ENCODE measurements around the gene SLC66A2. TPM values are rescaled to one million over a fixed set of nuclear protein-coding genes. Genes with fewer than 3 reads are reported as not detected.

Gene SLC66A2
- total and polyA plus RNA-seq, 2 of the 13 experiments (the other 11 are each of a cell fraction or from before 2014, with no cell fraction given), result 33.5 to 41.9 TPM

GRCh38 chr18:79934311-79935097 is 16.9 kb downstream of the SLC66A2 start (continued):
- TF ChIP-seq CBX2 (IDR thresholded peaks at IDR 0.05; ENCODE audit: low read depth, low read length) (no peak), CBX2 (CRISPR knock-in tag; IDR thresholded peaks at IDR 0.05; ENCODE audit: low read depth) (no peak), ELF4 (CRISPR knock-in tag; IDR thresholded peaks at IDR 0.05; ENCODE audit: borderline replicate concordance) (0 out of 2 replicates have a peak, but pooled peaks have one; percentile 20), SP140L (CRISPR knock-in tag; IDR thresholded peaks at IDR 0.05; ENCODE audit: borderline replicate concordance) (no peak), MXD1 (CRISPR knock-in tag; IDR thresholded peaks at IDR 0.05) (peak; percentile 35; the same call in 1 of the 2 replicates), PAXIP1 (CRISPR knock-in tag; conservative IDR thresholded peaks at IDR 0.05) (peak; percentile 99), MYPOP (CRISPR knock-in tag; IDR thresholded peaks at IDR 0.05) (peak; percentile 44; the same call in 1 of the 2 replicates), ZNF788 (CRISPR knock-in tag; IDR thresholded peaks at IDR 0.05; ENCODE audit: borderline replicate concordance) (peak; percentile 84; the same call in 1 of the 2 replicates), KAT2B (IDR thresholded peaks at IDR 0.05; ENCODE audit: borderline replicate concordance, low read depth, low read length) (no peak), HNF1B (CRISPR knock-in tag; IDR thresholded peaks at IDR 0.05) (peak; percentile 88), EED (CRISPR knock-in tag; IDR thresholded peaks at IDR 0.05) (peak; percentile 29; the same call in 1 of the 2 replicates), NFE2L2 (IDR thresholded peaks at IDR 0.05; ENCODE audit: low read length) (no peak), ZSCAN25 (CRISPR knock-in tag; IDR thresholded peaks at IDR 0.05) (peak; percentile 70; the same call in 1 of the 2 replicates), MED1 (CRISPR knock-in tag; IDR thresholded peaks at IDR 0.05) (peak; percentile 94), ZNF766 (CRISPR knock-in tag; IDR thresholded peaks at IDR 0.05; ENCODE audit: borderline replicate concordance) (0 out of 2 replicates have a peak, but pooled peaks have one; percentile 34), ZBTB49 (CRISPR knock-in tag; IDR thresholded peaks at IDR 0.05; ENCODE audit: borderline replicate concordance) (no peak), BCL6 (CRISPR knock-in tag; IDR thresholded peaks at IDR 0.05) (peak; percentile 96), JUN (CRISPR knock-in tag; IDR thresholded peaks at IDR 0.05) (peak; percentile 58; the same call in 1 of the 2 replicates), SIN3A (IDR thresholded peaks at IDR 0.05; ENCODE audit: borderline replicate concordance, low read depth, low read length) (peak; percentile 85; the same call in 1 of the 2 replicates), GPN1 (CRISPR knock-in tag; IDR thresholded peaks at IDR 0.05; ENCODE audit: borderline replicate concordance) (no peak)
